ACHN (cell line): ENCODE measurements around the gene TMEM98.
"Not testable (repeated sequence)": the region's sequence is repeated elsewhere in the genome, so short reads cannot be mapped to it uniquely, and the experiment has no call there.

ENCODE experiments used
- DNase-seq: peaks from one replicate; pipeline ENCODE4 v3.0.0-alpha.2; 2015
- in situ Hi-C: cut with HindIII; loops from 2 replicates; pipeline ENCODE4 v1.10.0; 2017; ENCODE audit warnings: low sequenced_read_pairs, low pct_ligation_motif_present, low pct_unique_long_range_greater_than_20kb

Gene TMEM98

DNA sequence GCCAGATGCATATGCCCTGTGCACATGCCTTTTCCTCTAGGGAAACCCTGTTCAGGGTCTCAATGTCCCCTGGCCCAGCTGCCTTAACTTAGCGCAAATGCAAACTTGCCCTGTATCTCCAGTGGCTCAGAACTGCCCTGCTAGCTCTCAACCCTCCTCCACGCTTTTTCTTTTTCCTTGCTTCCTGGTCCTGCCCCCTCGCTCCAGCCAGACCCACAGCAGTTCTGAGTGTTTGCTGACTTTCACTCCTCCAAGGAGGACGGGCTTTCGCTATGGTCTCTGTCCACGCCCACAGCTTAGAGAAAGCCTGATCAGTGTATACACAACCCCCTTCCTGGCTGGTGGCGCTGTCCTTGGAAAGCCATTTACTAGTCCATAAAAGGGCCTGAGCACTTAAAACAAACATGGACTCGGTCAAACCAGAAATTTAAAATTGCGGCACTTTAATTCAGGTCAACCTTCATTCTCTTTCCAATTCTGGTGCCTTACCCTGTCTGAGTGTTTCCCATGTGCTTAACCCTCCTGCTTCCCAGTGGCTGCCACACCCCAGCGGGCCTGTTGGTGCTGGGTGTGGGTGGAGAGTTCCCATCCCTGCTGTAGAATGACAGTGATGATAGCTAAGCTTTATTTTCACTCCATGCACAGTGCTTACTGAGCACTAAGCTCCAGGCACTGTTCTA, 15.6 kb upstream of the TMEM98 start:
- DNase-seq: no peak
- in situ Hi-C loops: no loop called here

DNA sequence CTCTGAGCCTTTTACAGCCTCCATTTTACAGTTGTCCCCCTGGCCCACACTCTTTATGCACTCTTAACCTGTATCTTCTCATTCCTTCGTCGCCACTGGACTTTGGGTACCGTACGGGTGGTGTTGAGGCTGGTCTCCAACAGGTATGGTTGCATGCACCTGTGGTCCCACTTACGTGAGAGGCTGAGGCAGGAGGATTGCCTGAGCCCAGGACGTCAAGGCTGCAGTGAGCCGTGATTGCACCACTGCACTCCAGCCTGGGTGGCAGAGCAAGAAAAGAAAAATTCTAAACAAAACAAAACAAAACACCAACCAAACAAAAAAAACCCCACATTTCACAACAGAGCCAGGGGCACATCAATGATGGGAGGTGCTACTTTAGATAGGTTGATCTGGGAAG, 14.4 kb upstream of the TMEM98 start:
- no peak for DNase-seq
- in situ Hi-C loops: no loop called here

DNA sequence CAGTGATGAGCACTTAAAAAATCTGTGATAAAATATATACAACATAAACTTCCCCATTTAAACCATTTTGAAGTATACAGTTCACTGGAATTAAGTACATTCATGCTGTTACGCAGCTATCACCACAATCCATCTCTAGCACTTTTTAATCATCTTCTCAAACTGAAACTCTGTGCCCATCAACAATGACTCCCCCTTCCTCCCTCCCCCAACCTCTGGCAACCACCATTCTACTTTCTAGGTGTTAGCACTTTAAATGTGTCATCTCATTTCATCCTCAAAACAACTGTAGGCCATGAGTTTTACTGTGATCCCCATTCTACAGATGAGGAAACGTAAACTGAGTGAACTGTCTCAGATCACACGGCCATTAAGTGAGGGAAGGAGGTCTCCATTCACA, 13.8 kb upstream of the TMEM98 start:
- in situ Hi-C loops: no loop called here
- no peak for DNase-seq

DNA sequence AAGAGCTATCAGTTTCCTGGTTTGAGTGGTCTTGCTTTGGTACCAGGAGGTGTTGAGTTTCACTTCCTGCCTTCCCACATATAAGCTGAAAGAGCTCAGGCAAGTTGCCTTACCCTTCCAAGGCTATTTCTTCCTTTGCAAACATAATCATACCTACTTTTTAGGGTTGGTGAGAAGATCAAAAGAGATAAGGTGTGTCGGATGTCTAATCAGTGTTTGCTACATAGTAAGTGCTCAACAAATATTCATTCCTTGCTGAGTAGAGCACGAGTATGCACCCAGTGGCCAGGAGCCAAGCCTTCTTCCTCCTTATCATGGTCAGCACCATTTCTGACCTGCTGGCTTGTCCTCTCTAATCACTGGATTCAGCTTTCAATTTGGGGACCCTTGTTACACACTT, 12.7 kb upstream of the TMEM98 start:
- DNase-seq: no peak
- in situ Hi-C loops: no loop called here

DNA sequence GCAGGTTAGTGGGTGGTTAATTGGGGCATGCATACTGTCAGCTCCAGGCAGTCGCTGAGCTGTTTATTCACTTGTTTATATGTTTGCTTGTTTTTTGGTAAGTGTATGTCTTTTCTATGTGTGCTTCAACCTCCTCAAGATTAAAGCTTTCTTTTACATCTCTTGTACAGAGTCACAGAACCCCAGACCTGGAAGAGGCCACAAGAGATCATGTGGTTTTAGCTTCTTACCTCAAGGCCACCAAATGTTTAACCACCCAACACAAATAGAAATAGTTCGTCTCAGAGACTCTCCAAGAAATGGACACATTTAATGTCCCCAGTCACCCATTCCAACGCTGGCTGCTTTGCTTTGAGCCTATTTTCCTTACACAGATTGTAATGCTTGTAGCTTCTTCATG, 11.8 kb upstream of the TMEM98 start:
- in situ Hi-C loops: no loop called here
- no peak for DNase-seq

DNA sequence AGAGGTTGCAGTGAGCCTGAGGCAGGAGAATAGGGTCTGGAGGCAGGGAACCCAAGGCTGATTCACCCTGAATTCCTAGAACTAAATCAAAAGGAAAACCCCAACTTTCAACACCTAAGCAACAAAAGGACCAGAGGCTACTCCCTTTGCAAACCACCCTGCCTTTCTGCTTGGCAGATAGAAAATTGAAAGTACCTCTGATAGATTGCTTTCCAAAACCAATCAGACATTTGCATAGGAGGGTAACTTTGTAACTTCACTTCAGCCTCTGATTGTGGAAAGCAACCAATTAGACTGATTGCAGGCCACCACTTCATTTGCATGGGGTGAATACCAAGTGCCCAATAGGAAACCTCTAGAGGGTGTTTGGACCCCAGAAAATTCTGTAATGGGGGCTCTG, 10.9 kb upstream of the TMEM98 start:
- in situ Hi-C loops: no loop called here
- DNase-seq: no peak

DNA sequence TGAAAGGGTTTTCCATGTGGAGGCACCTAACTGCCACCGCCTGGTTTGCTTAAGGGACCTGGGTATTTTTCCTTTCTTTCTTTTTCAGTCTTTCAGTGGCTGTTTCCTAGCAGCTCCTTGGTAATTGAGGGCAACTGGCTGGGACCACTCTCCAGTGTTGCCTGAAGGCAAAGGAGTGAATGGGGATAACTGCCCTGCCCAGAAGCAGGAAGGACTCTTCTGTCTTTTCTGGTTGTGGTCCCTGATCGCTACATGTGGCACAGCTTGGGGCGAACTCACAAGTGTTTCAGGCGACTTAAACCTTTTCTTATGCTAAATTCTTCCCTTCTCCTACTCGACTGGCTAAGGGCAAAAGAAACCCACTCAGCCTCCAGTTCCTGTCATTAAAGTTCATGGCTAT, 10.1 kb upstream of the TMEM98 start:
- in situ Hi-C loops: no loop called here
- no peak for DNase-seq

DNA sequence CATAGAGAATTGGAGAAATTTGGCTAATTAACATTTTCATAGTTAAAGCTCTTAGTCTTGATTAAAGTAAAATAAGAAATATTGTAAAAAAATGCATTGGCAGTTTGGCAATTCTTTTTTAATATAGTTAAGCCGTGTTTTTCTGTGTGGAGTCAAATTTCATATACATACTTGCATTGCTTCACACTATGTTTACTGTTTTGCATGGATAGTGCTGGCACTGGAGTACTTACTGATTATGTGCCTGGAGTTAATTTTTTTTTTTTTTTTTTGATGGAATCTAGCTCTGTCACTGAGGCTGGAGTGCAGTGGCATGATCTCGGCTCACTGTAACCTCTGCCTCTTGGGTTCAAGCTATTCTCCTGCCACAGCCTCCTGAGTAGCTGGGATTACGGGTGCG, 8.1 kb upstream of the TMEM98 start:
- DNase-seq, in situ Hi-C loops: not testable (repeated sequence)

DNA sequence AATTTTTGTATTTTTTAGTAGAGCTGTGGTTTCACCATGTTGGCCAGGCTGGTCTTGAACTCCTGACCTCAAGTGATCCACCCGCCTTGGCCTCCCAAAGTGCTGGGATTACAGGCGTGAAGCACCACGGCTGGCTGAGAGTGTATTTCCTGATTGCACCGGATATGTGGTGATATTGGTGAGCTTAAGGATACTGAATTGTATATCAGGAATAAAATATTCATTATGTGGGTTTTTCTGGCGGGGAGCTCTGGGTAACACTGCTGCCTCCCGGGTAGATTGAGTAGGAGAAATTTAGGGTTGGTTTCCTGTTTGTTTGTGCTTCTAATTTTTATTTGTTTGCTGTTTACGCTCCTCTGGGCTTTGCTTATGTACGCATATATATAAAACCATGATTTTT, 7.7 kb upstream of the TMEM98 start:
- no peak for DNase-seq
- in situ Hi-C loops: no loop called here

DNA sequence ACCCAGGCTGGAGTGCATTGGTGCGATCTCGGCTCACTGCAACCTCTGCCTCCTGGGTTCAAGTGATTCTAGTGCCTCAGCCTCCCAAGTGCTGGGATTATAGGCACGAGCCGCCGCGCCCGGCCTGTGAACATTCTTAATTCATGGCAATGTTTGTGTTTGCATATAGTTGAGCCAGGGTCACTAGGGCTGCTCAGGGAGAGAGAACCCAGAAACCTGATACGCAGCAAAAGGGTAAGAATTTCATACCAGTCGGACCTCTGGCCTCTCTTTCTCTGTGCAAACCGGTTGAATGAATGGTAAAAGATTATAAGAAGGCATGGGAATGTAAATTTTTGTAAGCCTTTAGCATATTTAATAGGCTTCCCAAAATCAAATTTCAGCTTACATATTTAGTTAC, 6.9 kb upstream of the TMEM98 start:
- no peak for DNase-seq
- in situ Hi-C loops: no loop called here

DNA sequence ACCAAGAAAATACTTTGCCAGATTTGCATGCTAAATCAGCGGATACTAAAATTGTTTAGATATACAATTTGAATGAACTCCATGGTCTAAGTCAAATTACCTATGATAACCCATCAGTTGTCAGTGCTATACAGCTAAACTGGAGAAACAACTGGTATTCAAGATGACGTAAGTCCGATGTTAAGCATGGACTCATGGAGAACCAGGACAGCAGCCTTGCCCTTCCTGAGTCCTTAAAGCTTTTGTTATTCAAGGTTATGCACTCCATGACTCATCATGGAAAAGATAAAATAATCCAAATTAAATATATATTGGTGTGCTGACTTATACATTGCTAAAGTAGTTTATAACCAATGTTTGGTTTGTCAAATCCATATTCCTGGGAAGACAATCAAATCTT, 4.0 kb upstream of the TMEM98 start:
- DNase-seq, in situ Hi-C loops: not testable (repeated sequence)

DNA sequence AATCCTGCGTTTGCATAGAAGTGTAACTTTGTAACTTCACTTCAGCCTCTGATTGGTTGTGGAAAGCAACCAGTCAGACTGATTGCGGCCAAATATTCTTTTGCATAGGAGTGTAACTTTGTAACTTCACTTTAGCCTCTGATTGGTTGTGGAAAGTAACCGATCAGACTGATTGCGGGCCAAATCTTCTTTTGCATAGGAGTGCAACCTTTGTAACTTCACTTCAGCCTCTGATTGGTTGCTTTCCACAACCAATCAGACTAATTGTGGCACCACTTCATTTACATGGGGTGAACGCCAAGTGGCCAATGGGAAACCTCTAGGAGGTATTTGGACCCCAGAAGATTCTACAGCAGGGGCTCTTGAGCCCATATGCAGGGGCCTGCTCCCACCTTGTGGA, 1.8 kb upstream of the TMEM98 start:
- no peak for DNase-seq
- in situ Hi-C loops: no loop called here

DNA sequence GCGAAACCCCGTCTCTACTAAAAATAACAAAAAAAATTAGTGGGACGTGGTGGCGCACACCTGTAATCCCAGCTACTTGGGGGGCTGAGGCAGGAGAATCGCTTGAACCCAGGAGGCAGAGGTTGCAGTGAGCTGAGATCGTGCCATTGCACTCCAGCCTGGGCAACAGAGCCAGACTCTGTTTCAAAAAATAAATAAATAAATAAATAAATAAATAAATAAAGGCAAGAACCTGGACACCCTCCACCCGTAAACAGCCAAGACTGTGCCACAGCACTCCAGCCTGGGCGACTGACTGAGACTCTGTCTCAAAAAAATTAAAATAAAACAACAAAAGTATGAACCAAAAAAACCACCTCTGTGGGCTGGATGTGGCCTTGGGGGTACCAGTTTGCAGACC, 1.2 kb upstream of the TMEM98 start:
- in situ Hi-C loops, DNase-seq: not testable (repeated sequence)

DNA sequence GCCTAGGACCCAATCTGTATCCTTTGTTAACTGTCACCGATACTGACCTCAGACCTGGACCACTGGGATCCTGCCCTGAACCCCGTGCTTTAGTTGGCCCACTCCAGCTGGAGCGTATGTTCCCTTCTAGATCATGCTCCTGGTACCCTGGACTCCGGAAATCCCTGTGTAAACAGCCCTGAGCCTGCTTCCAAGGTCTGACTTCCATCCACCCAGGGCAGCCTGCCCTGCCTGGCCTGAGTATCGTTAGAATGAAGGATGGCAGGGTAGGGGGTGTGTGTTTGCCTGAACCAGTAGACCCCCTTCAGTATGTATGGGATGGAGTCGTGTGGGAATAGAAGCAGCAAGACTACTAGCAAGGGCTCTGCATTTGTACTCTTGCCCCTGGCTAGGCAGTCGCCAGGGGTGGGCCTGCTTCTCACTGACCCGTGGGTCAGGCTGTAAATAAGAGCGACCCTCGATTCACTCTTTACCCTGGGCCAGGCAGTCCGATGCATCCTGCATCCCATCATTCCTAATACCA, 691 bp upstream of the TMEM98 start:
- in situ Hi-C loops: no loop called here
- no peak for DNase-seq

DNA sequence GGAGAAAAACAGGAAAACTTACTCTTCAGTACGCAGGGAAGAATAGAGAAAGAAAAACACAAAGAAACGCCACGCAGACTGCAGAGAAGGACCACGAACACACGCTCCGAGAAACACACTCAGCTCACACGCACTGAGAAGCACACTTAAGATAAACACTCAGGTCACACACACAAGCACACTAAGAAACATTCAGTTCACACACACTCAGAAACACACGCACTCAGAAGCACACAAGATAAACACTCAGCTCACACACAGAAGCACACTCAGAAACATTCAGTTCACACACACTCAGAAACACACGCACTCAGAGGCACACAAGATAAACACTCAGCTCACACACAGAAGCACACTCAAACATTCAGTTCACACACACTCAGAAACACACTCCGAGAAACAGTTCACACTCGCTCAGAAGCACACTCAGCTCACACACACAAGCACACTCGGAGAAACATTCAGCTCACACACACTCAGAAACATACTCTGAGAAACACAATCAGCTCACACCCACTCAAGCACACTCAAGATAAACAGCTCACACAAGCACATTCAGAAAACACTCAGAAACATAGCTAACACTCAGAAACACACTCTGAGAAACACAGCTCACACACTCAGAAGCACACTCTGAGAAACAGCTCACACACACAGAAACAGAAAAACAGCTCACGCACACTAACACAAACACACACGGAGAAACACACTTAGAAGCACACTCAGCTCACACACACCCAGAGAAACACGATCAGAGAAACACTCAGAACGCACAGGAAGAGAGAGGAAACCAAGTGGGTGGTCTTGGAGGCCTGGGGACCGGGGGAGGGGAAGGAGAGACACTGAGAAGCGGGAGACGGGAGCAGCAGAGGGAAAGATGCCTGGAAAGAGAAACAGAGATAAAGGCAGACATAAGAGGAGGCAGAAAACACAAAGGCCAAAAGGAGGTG, 908 bp downstream of the TMEM98 start:
- DNase-seq: peak; percentile 19
- in situ Hi-C loops: no loop called here

DNA sequence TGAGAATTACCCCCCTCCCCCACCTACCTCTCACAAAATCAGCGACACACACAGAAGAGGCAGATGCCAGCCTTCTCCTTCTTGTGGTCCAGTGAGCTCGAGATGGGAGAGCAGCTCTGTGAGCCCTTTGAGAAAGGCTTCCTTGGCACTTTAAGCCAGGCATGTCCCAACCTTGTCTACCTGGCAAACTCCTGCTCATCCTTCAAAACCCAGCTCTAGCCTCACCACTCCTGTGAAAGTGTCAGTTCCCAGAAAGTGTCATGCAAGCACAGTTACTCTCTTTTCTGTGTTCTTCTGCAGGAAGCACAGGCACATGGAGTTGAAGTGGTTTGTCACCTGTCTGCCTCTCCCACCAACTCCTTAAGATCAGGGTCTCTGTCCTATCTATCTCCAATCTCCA, 1.6 kb downstream of the TMEM98 start:
- in situ Hi-C loops: no loop called here

DNA sequence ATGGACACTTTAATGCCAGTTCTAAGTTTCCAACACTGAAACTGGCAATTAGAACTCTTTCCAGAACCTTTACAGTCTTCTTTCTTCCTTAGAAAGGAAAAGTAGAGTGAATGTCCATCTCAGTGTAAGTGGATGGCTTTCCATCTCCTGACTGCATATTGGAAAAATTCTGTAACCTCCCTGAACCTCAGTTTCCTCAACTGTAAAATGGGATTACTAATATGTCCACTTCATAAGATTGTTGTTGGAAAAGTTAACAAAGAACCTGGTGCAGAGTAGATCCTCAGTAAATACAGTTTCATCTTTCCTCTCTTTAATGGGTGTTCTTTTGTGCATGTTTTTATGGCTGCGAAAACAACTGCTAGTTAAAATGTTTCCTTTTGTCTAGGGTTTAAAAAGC, 2.6 kb downstream of the TMEM98 start:
- DNase-seq: no peak
- in situ Hi-C loops: no loop called here

More for the DNA sequence above, 1.6 kb downstream of the TMEM98 start:
- peak; percentile 15 for DNase-seq

DNA sequence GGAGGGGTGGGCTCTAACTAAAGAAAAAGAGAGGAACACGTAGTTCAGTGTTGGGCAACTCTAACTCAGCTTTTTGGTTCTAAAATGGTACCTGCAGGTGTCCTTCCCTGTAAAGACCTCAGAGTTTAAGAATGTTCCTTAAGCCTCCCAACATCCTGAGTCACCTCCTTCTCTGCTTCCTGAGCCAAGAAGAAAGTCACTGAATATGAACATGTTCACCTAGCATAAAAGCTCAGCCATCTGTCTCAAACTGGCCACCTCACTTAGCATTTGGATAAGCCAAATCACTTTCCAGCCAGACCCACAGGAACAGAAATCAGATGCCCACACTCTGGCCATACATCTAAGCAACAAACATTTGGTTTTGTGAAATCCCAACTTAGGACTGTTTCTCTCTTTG, 3.7 kb downstream of the TMEM98 start:
- in situ Hi-C loops: no loop called here
- peak; percentile 89 for DNase-seq

DNA sequence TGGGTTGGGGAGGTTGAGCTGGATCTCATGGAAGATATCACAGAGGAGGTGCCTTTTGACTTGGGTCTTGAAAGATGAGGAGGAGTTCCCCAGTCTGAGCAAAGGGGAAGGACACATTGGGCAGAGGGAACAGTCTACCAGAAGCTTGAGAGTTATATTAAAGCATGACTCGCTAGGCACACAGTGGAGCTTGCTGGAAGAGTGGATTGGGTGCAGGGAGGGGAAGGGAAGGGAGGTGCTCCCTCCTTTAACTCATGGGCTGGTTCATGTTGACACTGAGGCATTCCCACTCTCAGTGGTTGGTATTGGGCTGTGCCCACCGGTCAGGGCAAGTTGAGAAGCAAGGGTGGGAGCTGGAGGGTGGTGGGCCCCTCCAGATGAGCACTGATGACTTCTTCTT, 5.9 kb downstream of the TMEM98 start:
- in situ Hi-C loops: no loop called here
- peak; percentile 64 for DNase-seq

DNA sequence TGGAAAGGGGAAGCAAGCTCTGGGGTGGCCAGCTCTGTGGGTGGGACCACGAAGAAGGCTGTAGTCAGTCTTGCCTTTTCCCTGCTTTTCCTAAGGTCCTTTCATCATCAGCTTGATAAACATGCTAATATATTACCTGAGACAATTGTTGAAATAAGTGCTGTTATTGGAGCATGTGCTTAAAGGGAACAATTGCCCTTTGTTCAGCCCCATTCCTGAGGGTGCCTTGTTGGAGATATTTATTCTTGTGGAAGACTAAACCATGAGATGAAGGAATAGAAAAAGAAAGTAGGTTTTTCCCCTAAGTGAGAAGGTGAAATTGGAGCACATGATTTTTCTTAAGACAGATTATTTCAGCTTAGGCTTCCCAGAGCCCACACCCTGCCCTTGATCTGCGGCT, 7.8 kb downstream of the TMEM98 start:
- DNase-seq: no peak
- in situ Hi-C loops: no loop called here
